Activated T-cell treated with anti-CD3 and anti-CD28 coated beads, Interleukin-2, amount 50 U/mL, for 1 hour (primary cell): ENCODE results near the gene TNFRSF4.
"Not testable (repeated sequence)": the region's sequence is repeated elsewhere in the genome, so short reads cannot be mapped to it uniquely, and the experiment has no call there.

Source experiments
- DNase-seq: peaks from one replicate; pipeline ENCODE4 v3.0.0-alpha.2; 2020

Gene TNFRSF4

GRCh38 chr1:1200876-1201810 is 12.8 kb downstream of the TNFRSF4 start:
- peak; percentile 95 for DNase-seq

- DNase-seq: peak; percentile 35
These were observed 13.7 kb downstream of the TNFRSF4 start for GRCh38 chr1:1199961-1200875.

- peak; percentile 36 for DNase-seq
These were observed 14.6 kb downstream of the TNFRSF4 start for GRCh38 chr1:1199141-1199960.

GRCh38 chr1:1198423-1199140 is 15.4 kb downstream of the TNFRSF4 start:
- no peak for DNase-seq

GRCh38 chr1:1197551-1198422 is 16.2 kb downstream of the TNFRSF4 start:
- DNase-seq: peak; percentile 27

- DNase-seq: no peak
These were observed 16.8 kb downstream of the TNFRSF4 start for GRCh38 chr1:1197188-1197500.

GRCh38 chr1:1196431-1197187 is 17.3 kb downstream of the TNFRSF4 start:
- peak; percentile 20 for DNase-seq

GRCh38 chr1:1195726-1196125 is 18.2 kb downstream of the TNFRSF4 start:
- not testable (repeated sequence) for DNase-seq

- no peak for DNase-seq
These were observed 19.2 kb downstream of the TNFRSF4 start for GRCh38 chr1:1194723-1195122.

GRCh38 chr1:1191734-1192133 is 22.2 kb downstream of the TNFRSF4 start:
- DNase-seq: no peak

- no peak for DNase-seq
These were observed 24.8 kb downstream of the TNFRSF4 start for GRCh38 chr1:1189111-1189510.

- no peak for DNase-seq
These were observed 26.0 kb downstream of the TNFRSF4 start for GRCh38 chr1:1187938-1188337.

GRCh38 chr1:1185101-1185765 is 28.7 kb downstream of the TNFRSF4 start:
- no peak for DNase-seq

- no peak for DNase-seq
These were observed 29.8 kb downstream of the TNFRSF4 start for GRCh38 chr1:1183833-1184775.

GRCh38 chr1:1183221-1183747 is 30.7 kb downstream of the TNFRSF4 start:
- DNase-seq: no peak

- no peak for DNase-seq
These were observed 31.3 kb downstream of the TNFRSF4 start for GRCh38 chr1:1182491-1183220.

- DNase-seq: no peak
These were observed 32.0 kb downstream of the TNFRSF4 start for GRCh38 chr1:1181938-1182410.
